ENCODE measurements around the gene TBX10. TPM values are rescaled to one million over a fixed set of nuclear protein-coding genes. Genes with fewer than 3 reads are reported as not detected.
"Not testable (repeated sequence)": the region's sequence is repeated elsewhere in the genome, so short reads cannot be mapped to it uniquely, and the experiment has no call there.

The TBX10 gene
- total RNA-seq, 4 donors from 2014 or later = not detected

DNA sequence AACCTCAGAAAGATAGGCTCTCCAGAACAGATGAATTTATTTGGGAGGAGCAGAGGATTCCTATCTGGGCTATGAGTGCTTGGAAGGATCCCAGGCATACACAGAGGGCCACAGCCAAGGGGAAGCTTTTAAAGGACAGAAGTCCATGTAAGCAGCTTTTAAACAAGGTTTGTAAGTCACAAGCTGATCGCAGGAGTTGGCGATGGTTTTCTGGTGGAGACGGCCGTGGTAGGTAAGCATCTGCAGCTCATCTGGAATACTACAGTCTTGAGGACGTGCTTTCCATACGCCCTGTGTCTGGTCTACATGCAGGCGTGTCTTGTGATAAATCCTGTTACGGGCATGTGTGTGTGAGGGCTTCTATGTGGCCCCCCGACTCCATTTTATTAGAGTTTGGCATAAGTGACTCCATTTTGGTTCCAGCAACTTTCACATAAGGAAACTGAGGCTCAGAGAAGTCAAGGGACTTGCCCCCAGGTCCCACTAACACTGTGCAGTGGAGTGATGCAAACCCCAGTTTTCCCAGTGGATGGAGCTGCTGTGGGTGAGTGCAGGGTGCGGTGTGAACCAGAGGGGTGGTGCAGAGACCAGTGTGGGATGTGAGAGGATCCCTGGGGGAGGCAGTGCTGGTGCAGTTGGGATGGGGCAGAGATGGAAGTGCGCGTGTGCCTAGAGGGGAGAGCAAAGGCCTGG, 22.7 kb upstream of the TBX10 start:
- Histone ChIP-seq H3K9me3 (no peaks in the 10 kb centered on the region), H3K4me1 (no peaks in the 10 kb centered on the region), H3K4me3 (no peak overlapping the region), H3K36me3 (no peaks in the 10 kb centered on the region), H3K27me3 (no peaks in the 10 kb centered on the region), H3K27ac (replicated peaks in 1 of 4) (no peak overlapping the region)
- no peak for DNase-seq (ENCODE audit: extremely low spot score)
- no peak for TF ChIP-seq EP300 (IDR thresholded peaks at IDR 0.05)
- no peak for TF ChIP-seq POLR2AphosphoS5 (IDR thresholded peaks at IDR 0.05)
- 87% methylated on average over 12 of the region's 12 CpGs for WGBS
- intact Hi-C loops (cut with DNase I) = no loop called here

- H3K4me1 ChIP-seq; H3K9me3 ChIP-seq; H3K4me3 ChIP-seq; H3K36me3 ChIP-seq; DNase-seq (ENCODE audit: extremely low spot score); intact Hi-C loops (cut with DNase I); H3K27me3 ChIP-seq; H3K27ac ChIP-seq (replicated peaks in 1 of 4): not testable (repeated sequence)
- WGBS = 77% methylated on average over 5 of the region's 5 CpGs
Measured at GRCh38 chr11:67660752-67661151, 21.2 kb upstream of the TBX10 start.

- H3K9me3 ChIP-seq; H3K4me1 ChIP-seq; H3K27me3 ChIP-seq; H3K27ac ChIP-seq (replicated peaks in 1 of 4); H3K36me3 ChIP-seq; DNase-seq (ENCODE audit: extremely low spot score); H3K4me3 ChIP-seq: not testable (repeated sequence)
- intact Hi-C loops (cut with DNase I) = loop anchor here (2.0 to 5.0 kb wide), 2 partner anchors 31 to 87 kb away; partner anchors contain the start of gene NUDT8
- WGBS = 65% methylated on average over 5 of the region's 5 CpGs
- TF ChIP-seq, protein P1, sequence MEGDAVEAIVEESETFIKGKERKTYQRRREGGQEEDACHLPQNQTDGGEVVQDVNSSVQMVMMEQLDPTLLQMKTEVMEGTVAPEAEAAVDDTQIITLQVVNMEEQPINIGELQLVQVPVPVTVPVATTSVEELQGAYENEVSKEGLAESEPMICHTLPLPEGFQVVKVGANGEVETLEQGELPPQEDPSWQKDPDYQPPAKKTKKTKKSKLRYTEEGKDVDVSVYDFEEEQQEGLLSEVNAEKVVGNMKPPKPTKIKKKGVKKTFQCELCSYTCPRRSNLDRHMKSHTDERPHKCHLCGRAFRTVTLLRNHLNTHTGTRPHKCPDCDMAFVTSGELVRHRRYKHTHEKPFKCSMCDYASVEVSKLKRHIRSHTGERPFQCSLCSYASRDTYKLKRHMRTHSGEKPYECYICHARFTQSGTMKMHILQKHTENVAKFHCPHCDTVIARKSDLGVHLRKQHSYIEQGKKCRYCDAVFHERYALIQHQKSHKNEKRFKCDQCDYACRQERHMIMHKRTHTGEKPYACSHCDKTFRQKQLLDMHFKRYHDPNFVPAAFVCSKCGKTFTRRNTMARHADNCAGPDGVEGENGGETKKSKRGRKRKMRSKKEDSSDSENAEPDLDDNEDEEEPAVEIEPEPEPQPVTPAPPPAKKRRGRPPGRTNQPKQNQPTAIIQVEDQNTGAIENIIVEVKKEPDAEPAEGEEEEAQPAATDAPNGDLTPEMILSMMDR (IDR thresholded peaks at IDR 0.05) = peak in 1 of 3 experiments; percentile 17
Measured at GRCh38 chr11:67659651-67660165, 20.1 kb upstream of the TBX10 start.

DNA sequence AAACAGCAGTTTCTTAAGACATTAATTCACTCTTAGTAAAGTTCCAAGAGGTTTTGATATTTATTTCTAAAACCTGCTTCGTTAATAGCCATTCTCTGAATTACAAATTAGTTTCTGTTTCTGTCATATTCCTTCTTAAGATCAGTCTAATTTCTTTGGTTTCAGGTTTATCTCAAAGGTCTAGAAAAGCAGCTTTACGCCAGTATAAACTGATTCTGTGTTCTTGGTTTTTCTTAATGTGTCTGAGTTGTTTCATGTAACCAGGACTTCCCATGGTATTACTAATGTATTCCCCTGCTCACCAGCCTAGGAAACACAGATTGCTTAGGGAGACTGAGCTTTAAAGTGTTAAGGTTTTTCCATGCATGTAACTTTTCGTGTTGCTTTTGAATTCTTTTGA, 17.7 kb upstream of the TBX10 start:
- no peak for DNase-seq (ENCODE audit: extremely low spot score)
- 38% methylated on average over 3 of the region's 3 CpGs for WGBS
- H3K27me3 ChIP-seq = peaks cover 0 to 7% (median 0%) of the 10 kb centered on the region in 4 donors
- H3K27ac ChIP-seq (replicated peaks in 1 of 4) = no peak overlapping the region
- intact Hi-C loops (cut with DNase I) = loop anchor here (5.0 kb wide), 1 partner anchor 85 kb away; no protein-coding TSS in a partner anchor
- TF ChIP-seq, protein P1 (IDR thresholded peaks at IDR 0.05) = no peak
- TF ChIP-seq POLR2A (IDR thresholded peaks at IDR 0.05; ENCODE audit: low read depth) (no peak), POLR2AphosphoS5 (IDR thresholded peaks at IDR 0.05) (no peak), EP300 (IDR thresholded peaks at IDR 0.05) (no peak)
- H3K36me3 ChIP-seq = no peaks in the 10 kb centered on the region
- H3K9me3 ChIP-seq = no peaks in the 10 kb centered on the region
- H3K4me3 ChIP-seq = no peak overlapping the region
- H3K4me1 ChIP-seq = no peaks in the 10 kb centered on the region

GRCh38 chr11:67656278-67656922, 16.8 kb upstream of the TBX10 start:
- H3K9me3 ChIP-seq = no peaks in the 10 kb centered on the region
- no peak overlapping the region for H3K27ac ChIP-seq (replicated peaks in 1 of 4)
- 79% methylated on average over 4 of the region's 4 CpGs for WGBS
- H3K4me1 ChIP-seq = no peaks in the 10 kb centered on the region
- TF ChIP-seq, protein P1 (IDR thresholded peaks at IDR 0.05) = no peak
- TF ChIP-seq POLR2AphosphoS5 (IDR thresholded peaks at IDR 0.05) (no peak), POLR2A (IDR thresholded peaks at IDR 0.05; ENCODE audit: low read depth) (no peak), EP300 (IDR thresholded peaks at IDR 0.05) (no peak)
- intact Hi-C loops (cut with DNase I) = loop anchor here (5.0 kb wide), 1 partner anchor 84 kb away; no protein-coding TSS in a partner anchor
- DNase-seq (ENCODE audit: extremely low spot score) = no peak
- H3K36me3 ChIP-seq = no peaks in the 10 kb centered on the region
- H3K4me3 ChIP-seq = no peak overlapping the region
- H3K27me3 ChIP-seq = peaks cover 0 to 10% (median 0%) of the 10 kb centered on the region in 4 donors
